Adrenal gland (tissue), 5 donors: ENCODE results near the gene CRYBA4.

Experiments
- POLR2A ChIP-seq, 2 donors: fragments of 450-650 bp; IDR thresholded peaks; one replicate each; pipeline ENCODE4 v1.6.1; 2017; ENCODE audit warnings: antibody characterized with exemption in 2 of 2, mild to moderate bottlenecking in 2 of 2, moderate library complexity in 1 of 2
- TF ChIP-seq, protein P1 (sequence below), 6 experiments: fragments of 450-650 bp in 4 of 6; fragments of 200-600 bp in 2 of 6; sonication (generic) in 1 of 6; IDR thresholded peaks; 1 replicate in 5 of 6; 2 replicates in 1 of 6; pipeline versions ENCODE4 v1.5.1 to v1.8.0; 2016 to 2021; ENCODE audit warnings: antibody characterized with exemption in 6 of 6, mild to moderate bottlenecking in 2 of 6, moderate library complexity in 1 of 6
- donor health status: DM: no; HTN: no; CAD: no.

DNA sequence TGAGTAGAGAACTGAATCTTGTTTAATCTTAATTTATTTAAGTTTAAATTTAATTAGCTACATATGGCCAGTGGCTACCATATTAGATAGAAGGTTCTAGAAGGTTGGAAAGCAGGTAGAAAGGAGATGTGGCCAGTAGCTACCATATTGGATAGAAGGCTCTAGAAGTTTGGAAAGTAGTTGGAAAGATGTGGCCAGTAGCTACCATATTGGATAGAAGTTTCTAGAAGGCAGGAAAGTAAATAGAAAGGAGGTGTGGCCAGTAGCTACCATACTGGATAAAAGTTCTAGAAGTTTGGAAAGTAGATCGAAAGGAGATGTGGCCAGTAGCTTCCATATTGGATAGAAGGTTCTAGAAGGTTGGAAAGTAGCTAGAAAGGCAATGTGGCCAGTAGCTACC lies 2.2 kb downstream of the CRYBA4 start:
- no peak for TF ChIP-seq POLR2A (IDR thresholded peaks at IDR 0.05)
- TF ChIP-seq, protein P1, sequence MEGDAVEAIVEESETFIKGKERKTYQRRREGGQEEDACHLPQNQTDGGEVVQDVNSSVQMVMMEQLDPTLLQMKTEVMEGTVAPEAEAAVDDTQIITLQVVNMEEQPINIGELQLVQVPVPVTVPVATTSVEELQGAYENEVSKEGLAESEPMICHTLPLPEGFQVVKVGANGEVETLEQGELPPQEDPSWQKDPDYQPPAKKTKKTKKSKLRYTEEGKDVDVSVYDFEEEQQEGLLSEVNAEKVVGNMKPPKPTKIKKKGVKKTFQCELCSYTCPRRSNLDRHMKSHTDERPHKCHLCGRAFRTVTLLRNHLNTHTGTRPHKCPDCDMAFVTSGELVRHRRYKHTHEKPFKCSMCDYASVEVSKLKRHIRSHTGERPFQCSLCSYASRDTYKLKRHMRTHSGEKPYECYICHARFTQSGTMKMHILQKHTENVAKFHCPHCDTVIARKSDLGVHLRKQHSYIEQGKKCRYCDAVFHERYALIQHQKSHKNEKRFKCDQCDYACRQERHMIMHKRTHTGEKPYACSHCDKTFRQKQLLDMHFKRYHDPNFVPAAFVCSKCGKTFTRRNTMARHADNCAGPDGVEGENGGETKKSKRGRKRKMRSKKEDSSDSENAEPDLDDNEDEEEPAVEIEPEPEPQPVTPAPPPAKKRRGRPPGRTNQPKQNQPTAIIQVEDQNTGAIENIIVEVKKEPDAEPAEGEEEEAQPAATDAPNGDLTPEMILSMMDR (IDR thresholded peaks at IDR 0.05), result no peak
